K562 (cell line): ENCODE data around the gene DDR2.

Source experiments
- CC2D1A ChIP-seq: fragments of 450-650 bp; IDR thresholded peaks from 2 replicates; pipeline ENCODE4 v1.6.1; 2017; ENCODE audit warnings: mild to moderate bottlenecking
- CTCF ChIP-seq, 3 experiments: IDR thresholded peaks in 2 of 3; conservative IDR thresholded peaks in 1 of 3; 2 replicates each; pipeline ENCODE4 v1.5.1; 2011 to 2012; ENCODE audit warnings: low read length in 3 of 3, mild to moderate bottlenecking in 3 of 3, control low read depth in 2 of 3, improper control_type of control experiment in 1 of 3, inconsistent platforms in 1 of 3, low read depth in 1 of 3, mixed read lengths in 1 of 3, moderate library complexity in 1 of 3; ENCODE audit not compliant: insufficient read depth in 2 of 3
- HDAC2 ChIP-seq: fragments of 450-650 bp; IDR thresholded peaks from 2 replicates; pipeline ENCODE4 v1.6.1; 2016; ENCODE audit warnings: mild to moderate bottlenecking
- JUN ChIP-seq, 2 experiments: sonication (generic) in 1 of 2; formaldehyde crosslinking in 1 of 2; IDR thresholded peaks; 2 replicates each; pipeline versions ENCODE4 v1.6.1 to v1.8.0; 2012 to 2022; ENCODE audit warnings: borderline replicate concordance in 2 of 2, mild to moderate bottlenecking in 2 of 2, improper control_type of control experiment in 1 of 2, low read depth in 1 of 2, low read length in 1 of 2, missing genetic modification reagents in 1 of 2
- PHB2 ChIP-seq: fragments of 450-650 bp; IDR thresholded peaks from 2 replicates; pipeline ENCODE4 v1.6.1; 2017; ENCODE audit warnings: low read depth
- POLR2A ChIP-seq: fragments of 450-650 bp; conservative IDR thresholded peaks from 2 replicates; pipeline ENCODE4 v1.6.1; 2016
- POLR2AphosphoS5 ChIP-seq: IDR thresholded peaks from 2 replicates; pipeline ENCODE4 v1.6.1; 2011; ENCODE audit warnings: mild to moderate bottlenecking, low read depth, low read length, moderate library complexity; ENCODE audit not compliant: control insufficient read depth, insufficient read depth
- SRSF1 ChIP-seq: fragments of 200-400 bp; formaldehyde crosslinking; IDR thresholded peaks from 2 replicates; pipeline ENCODE4 v1.6.1; 2017; ENCODE audit warnings: mild to moderate bottlenecking, low read depth, low read length, moderate library complexity
- USF2 ChIP-seq: sonication (generic); formaldehyde crosslinking; IDR thresholded peaks from 2 replicates; pipeline ENCODE4 v1.5.0; 2020; ENCODE audit warnings: missing genetic modification reagents
- ZBTB33 ChIP-seq: sonication (generic); formaldehyde crosslinking; IDR thresholded peaks from 2 replicates; pipeline ENCODE4 v1.8.1; 2023; ENCODE audit warnings: mild to moderate bottlenecking, missing genetic modification reagents
- ZBTB40 ChIP-seq, 2 experiments: fragments of 450-650 bp in 1 of 2; sonication (generic) in 1 of 2; formaldehyde crosslinking in 1 of 2; IDR thresholded peaks; 2 replicates each; pipeline versions ENCODE4 v1.7.1 to v1.9.0; 2016 to 2022; ENCODE audit warnings: inconsistent platforms in 1 of 2, mild to moderate bottlenecking in 1 of 2, missing genetic modification reagents in 1 of 2
- ZNF280B ChIP-seq: fragments of 250-450 bp; sonication (Bioruptor Pico); IDR thresholded peaks from 2 replicates; pipeline ENCODE4 v1.5.1; 2021; ENCODE audit warnings: mild to moderate bottlenecking
- ZNF589 ChIP-seq: fragments of 200-800 bp; sonication (Bioruptor generic); IDR thresholded peaks from 2 replicates; pipeline ENCODE4 v1.6.1; 2016; ENCODE audit warnings: low read depth, missing genetic modification characterization, missing compliant biosample characterization

- TF ChIP-seq SRSF1 (no peak), ZNF589 (CRISPR knock-in tag) (no peak), PHB2 (no peak), JUN (IDR thresholded peaks at IDR 0.05; ENCODE audit: borderline replicate concordance, low read depth, low read length) (no peak), JUN (CRISPR knock-in tag; IDR thresholded peaks at IDR 0.05; ENCODE audit: borderline replicate concordance) (no peak), POLR2AphosphoS5 (no peak), HDAC2 (no peak), CC2D1A (no peak), POLR2A (no peak), ZBTB40 (IDR thresholded peaks at IDR 0.05) (no peak), ZBTB40 (CRISPR knock-in tag; IDR thresholded peaks at IDR 0.05) (no peak), CTCF (IDR thresholded peaks at IDR 0.05 in 2 of 3, conservative IDR thresholded peaks at IDR 0.05 in 1 of 3; ENCODE audit: insufficient read depth in 2 of 3, low read depth in 1 of 3, low read length in 3 of 3) (no peak), ZBTB33 (CRISPR knock-in tag) (no peak), USF2 (CRISPR knock-in tag) (no peak), ZNF280B (CRISPR knock-in tag) (no peak)
These were observed 43.8 kb downstream of the DDR2 start for GRCh38 chr1:162676087-162676486.
